ENCODE measurements around the gene SREBF1. TPM values are rescaled to one million over a fixed set of nuclear protein-coding genes. Genes with fewer than 3 reads are reported as not detected.

SREBF1 gene
- total RNA-seq, 6 experiments from 2014 or later, result 63.8 to 246 (median 173) TPM

DNA sequence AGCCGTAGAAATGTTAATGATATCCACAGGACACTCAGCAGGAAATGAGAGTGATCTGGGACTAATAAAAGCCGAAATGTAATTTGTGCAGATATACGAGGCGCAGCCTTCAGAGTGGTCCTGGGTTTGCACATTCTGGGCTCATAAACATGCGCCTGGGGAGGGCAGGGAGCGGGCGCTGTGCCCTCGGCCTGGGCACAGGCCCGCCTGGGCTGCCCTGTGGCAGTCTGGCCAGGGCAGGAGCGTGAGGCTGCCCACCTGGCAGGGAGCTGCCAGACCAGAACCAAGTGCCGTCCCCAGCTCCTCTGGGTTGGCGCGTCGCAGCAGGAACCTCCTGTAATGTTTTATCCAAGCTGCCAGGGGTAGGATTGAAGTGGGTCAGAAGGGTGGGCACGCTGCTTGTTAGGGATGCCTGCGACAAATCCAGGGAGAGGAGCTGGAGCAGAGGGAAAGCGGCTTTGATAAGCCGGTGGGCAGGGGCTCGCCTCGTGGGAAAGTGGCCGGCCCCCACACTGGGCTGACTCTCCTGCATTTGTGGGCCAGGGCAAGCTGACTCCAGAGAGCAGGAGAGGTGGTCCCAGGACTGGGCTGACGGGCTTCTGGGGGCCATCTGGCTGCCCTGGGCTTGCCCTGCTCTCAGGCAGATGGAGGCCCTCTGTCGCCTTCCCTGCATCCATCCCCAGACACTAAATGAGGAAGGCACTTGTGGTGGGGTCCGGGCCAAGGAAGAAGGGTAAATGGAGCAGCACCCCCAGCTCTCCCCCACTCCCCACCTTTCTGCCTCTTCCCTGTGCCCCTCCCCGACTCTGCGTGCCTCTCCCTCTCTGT is 45.9 kb downstream of the SREBF1 start:
- intact Hi-C loops (cut with DNase I), result no loop called here

DNA sequence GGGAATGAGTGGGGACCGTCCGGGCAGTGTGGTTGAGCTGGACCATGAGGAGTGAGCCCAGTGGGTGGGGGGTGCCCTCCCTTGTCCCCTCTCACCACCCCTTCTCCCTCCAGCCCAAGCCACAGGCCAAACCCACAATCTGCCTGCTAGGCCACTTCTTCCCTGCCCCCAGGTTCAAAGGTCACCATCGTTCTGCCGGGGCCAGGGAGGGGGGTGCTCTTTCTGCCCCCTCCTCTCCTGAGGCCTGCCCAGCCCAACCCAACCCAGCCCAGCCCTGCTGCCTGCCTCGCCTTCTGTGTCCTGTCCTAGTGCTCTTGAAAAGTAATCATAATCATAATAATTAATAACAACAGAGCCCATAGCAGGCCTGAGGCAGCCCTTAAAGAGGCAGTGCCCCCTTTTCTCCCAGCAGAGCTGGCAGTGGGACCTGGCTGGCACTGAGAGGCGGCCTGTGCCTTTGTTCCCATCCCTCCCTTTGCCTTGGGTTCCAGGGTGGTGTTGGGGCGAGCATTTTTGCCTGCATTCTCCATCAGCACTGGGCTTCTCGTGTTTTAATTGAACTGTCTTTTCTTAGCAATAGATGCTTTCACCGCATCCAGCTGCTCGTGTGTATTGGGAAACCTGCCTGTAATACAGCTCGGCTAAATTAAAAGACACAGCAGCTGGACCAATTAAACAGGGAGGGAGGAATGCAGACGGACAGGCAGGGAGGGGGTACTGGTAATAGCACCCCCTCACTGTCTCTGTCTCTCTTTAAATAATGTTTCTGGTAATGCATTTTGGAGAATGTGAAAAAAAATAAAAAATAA is 46.8 kb downstream of the SREBF1 start:
- no peaks in the 10 kb centered on the region for H3K27me3 ChIP-seq
- no peak for TF ChIP-seq POLR2A (IDR thresholded peaks at IDR 0.05)
- TF ChIP-seq, protein P1, sequence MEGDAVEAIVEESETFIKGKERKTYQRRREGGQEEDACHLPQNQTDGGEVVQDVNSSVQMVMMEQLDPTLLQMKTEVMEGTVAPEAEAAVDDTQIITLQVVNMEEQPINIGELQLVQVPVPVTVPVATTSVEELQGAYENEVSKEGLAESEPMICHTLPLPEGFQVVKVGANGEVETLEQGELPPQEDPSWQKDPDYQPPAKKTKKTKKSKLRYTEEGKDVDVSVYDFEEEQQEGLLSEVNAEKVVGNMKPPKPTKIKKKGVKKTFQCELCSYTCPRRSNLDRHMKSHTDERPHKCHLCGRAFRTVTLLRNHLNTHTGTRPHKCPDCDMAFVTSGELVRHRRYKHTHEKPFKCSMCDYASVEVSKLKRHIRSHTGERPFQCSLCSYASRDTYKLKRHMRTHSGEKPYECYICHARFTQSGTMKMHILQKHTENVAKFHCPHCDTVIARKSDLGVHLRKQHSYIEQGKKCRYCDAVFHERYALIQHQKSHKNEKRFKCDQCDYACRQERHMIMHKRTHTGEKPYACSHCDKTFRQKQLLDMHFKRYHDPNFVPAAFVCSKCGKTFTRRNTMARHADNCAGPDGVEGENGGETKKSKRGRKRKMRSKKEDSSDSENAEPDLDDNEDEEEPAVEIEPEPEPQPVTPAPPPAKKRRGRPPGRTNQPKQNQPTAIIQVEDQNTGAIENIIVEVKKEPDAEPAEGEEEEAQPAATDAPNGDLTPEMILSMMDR (IDR thresholded peaks at IDR 0.05), result no peak
- H3K36me3 ChIP-seq, result peaks cover 0 to 2% (median under 1%) of the 10 kb centered on the region in 4 donors
- DNase-seq, result no peak
- 70% methylated on average over 7 of the region's 12 CpGs for WGBS (ENCODE audit: insufficient coverage, low coverage, low lambda C conversion rate, missing lambda C conversion rate)
- H3K27ac ChIP-seq, result no peak overlapping the region
- H3K4me3 ChIP-seq, result no peak overlapping the region
- no peak for ATAC-seq
- intact Hi-C loops (cut with DNase I), result no loop called here
- H3K9me3 ChIP-seq, result no peaks in the 10 kb centered on the region
- peaks cover 0 to 26% (median 11%) of the 10 kb centered on the region in 4 donors for H3K4me1 ChIP-seq

More for the DNA sequence above, 45.9 kb downstream of the SREBF1 start:
- DNase-seq (no peak), ATAC-seq (no peak)
- peaks cover 0 to 6% (median 2%) of the 10 kb centered on the region in 4 donors for H3K36me3 ChIP-seq
- H3K4me3 ChIP-seq, result no peak overlapping the region
- no peak overlapping the region for H3K27ac ChIP-seq
- no peaks in the 10 kb centered on the region for H3K27me3 ChIP-seq
- WGBS (ENCODE audit: insufficient coverage, low coverage, low lambda C conversion rate, missing lambda C conversion rate), result 81% methylated on average over 8 of the region's 26 CpGs
- H3K9me3 ChIP-seq, result no peaks in the 10 kb centered on the region
- H3K4me1 ChIP-seq, result peaks cover 0 to 17% (median 7%) of the 10 kb centered on the region in 4 donors
- TF ChIP-seq, protein P1 (IDR thresholded peaks at IDR 0.05), result no peak
- TF ChIP-seq POLR2A (IDR thresholded peaks at IDR 0.05), result no peak

- Histone ChIP-seq H3K4me3 (no peak overlapping the region), H3K36me3 (peaks cover 0 to 2% (median 0%) of the 10 kb centered on the region in 4 donors), H3K9me3 (no peaks in the 10 kb centered on the region), H3K4me1 (peaks cover 0 to 31% (median 14%) of the 10 kb centered on the region in 4 donors), H3K27ac (no peak overlapping the region), H3K27me3 (no peaks in the 10 kb centered on the region)
- no peak for TF ChIP-seq POLR2A (IDR thresholded peaks at IDR 0.05)
- TF ChIP-seq, protein P1 (IDR thresholded peaks at IDR 0.05), result no peak
- intact Hi-C loops (cut with DNase I), result no loop called here
- WGBS (ENCODE audit: insufficient coverage, low coverage, low lambda C conversion rate, missing lambda C conversion rate), result 83% methylated on average over 1 of the region's 6 CpGs
- no peak for DNase-seq
- ATAC-seq, result no peak
Measured at GRCh38 chr17:17789410-17789809, 47.4 kb downstream of the SREBF1 start.

GRCh38 chr17:17788967-17789366 is 47.8 kb downstream of the SREBF1 start:
- Histone ChIP-seq H3K27me3 (no peaks in the 10 kb centered on the region), H3K4me1 (peaks cover 0 to 35% (median 16%) of the 10 kb centered on the region in 4 donors), H3K27ac (no peak overlapping the region), H3K4me3 (no peak overlapping the region), H3K9me3 (no peaks in the 10 kb centered on the region), H3K36me3 (peaks cover 0 to 2% (median 0%) of the 10 kb centered on the region in 4 donors)
- intact Hi-C loops (cut with DNase I), result no loop called here
- DNase-seq (no peak), ATAC-seq (no peak)
- WGBS (ENCODE audit: insufficient coverage, low coverage, low lambda C conversion rate, missing lambda C conversion rate), result 95% methylated on average over 3 of the region's 8 CpGs
- TF ChIP-seq POLR2A (IDR thresholded peaks at IDR 0.05), result no peak
- TF ChIP-seq, protein P1 (IDR thresholded peaks at IDR 0.05), result no peak
